ENCODE results near the gene DNAAF6. TPM values are rescaled to one million over a fixed set of nuclear protein-coding genes. Genes with fewer than 3 reads are reported as not detected.

The DNAAF6 gene
- total RNA-seq, 1 donor from 2014 or later, result 2.0 TPM

Other genes with a start within 250 kb of the DNAAF6 start
- 10.8 TPM for gene MORC4, start 206.4 kb upstream of the DNAAF6 start, total RNA-seq
- gene RBM41, start 87.8 kb upstream of the DNAAF6 start, total RNA-seq, result 20.4 TPM
- gene NUP62CL, start 178 bp upstream of the DNAAF6 start, total RNA-seq, result 1.4 TPM
- gene FRMPD3, start 243.0 kb downstream of the DNAAF6 start, total RNA-seq, result 0.24 TPM